SK-N-SH treated with all-trans-retinoic acid at 6 μM for 48 hours (cell line): Measurements from ENCODE around the gene ANKRD39.

ENCODE experiments used
- ATAC-seq: fragments of 200-7000 bp; cut with Tn5 transposase; 3 replicates; pipeline ENCODE4 v1.9.1; 2020; ENCODE audit warnings: mild to moderate bottlenecking, moderate library complexity
- ARNTL ChIP-seq: fragments of 450-650 bp; formaldehyde crosslinking; IDR thresholded peaks from 2 replicates; pipeline ENCODE4 v1.5.0; 2020; ENCODE audit warnings: low read depth, mild to moderate bottlenecking, moderate library complexity, borderline replicate concordance
- BACH2 ChIP-seq: fragments of 250-450 bp; sonication (Bioruptor Pico); IDR thresholded peaks from 2 replicates; pipeline ENCODE4 v1.9.0; 2021; ENCODE audit warnings: mild to moderate bottlenecking, borderline replicate concordance
- CREB5 ChIP-seq: fragments of 250-450 bp; sonication (Bioruptor Pico); IDR thresholded peaks from 2 replicates; pipeline ENCODE4 v1.5.1; 2020; ENCODE audit warnings: low read depth, mild to moderate bottlenecking, moderate library complexity
- CSDC2 ChIP-seq: fragments of 250-450 bp; sonication (Bioruptor Pico); IDR thresholded peaks from 2 replicates; pipeline ENCODE4 v1.5.0; 2020; ENCODE audit warnings: mild to moderate bottlenecking, moderate library complexity
- CSRNP3 ChIP-seq: fragments of 250-450 bp; sonication (Bioruptor Pico); IDR thresholded peaks from 2 replicates; pipeline ENCODE4 v1.5.1; 2021; ENCODE audit warnings: mild to moderate bottlenecking, moderate library complexity
- ESRRG ChIP-seq: fragments of 250-450 bp; sonication (Bioruptor Pico); IDR thresholded peaks from 2 replicates; pipeline ENCODE4 v1.6.1; 2021; ENCODE audit warnings: mild to moderate bottlenecking
- OSR1 ChIP-seq: fragments of 250-450 bp; sonication (Bioruptor Pico); IDR thresholded peaks from 2 replicates; pipeline ENCODE4 v1.8.0; 2022; ENCODE audit warnings: moderate library complexity, mild to moderate bottlenecking, inconsistent platforms
- PATZ1 ChIP-seq: fragments of 250-450 bp; sonication (Bioruptor Pico); IDR thresholded peaks from 2 replicates; pipeline ENCODE4 v1.8.0; 2020; ENCODE audit warnings: mild to moderate bottlenecking, moderate library complexity, borderline replicate concordance
- POU6F1 ChIP-seq: fragments of 250-450 bp; sonication (Bioruptor Pico); IDR thresholded peaks from 2 replicates; pipeline ENCODE4 v1.8.0; 2021; ENCODE audit warnings: low read depth, mild to moderate bottlenecking, moderate library complexity, borderline replicate concordance
- PPARA ChIP-seq: fragments of 250-450 bp; sonication (Bioruptor Pico); IDR thresholded peaks from 2 replicates; pipeline ENCODE4 v1.5.0; 2020; ENCODE audit warnings: mild to moderate bottlenecking, borderline replicate concordance
- RARB ChIP-seq: fragments of 250-450 bp; sonication (Bioruptor Pico); IDR thresholded peaks from 2 replicates; pipeline ENCODE4 v1.8.0; 2021; ENCODE audit warnings: mild to moderate bottlenecking, moderate library complexity
- SNAI2 ChIP-seq: fragments of 250-450 bp; sonication (Bioruptor Pico); IDR thresholded peaks from 2 replicates; pipeline ENCODE4 v1.5.0; 2020; ENCODE audit warnings: mild to moderate bottlenecking, moderate library complexity
- TCF4 ChIP-seq: fragments of 250-450 bp; sonication (Bioruptor Pico); IDR thresholded peaks from 2 replicates; pipeline ENCODE4 v1.8.0; 2021; ENCODE audit warnings: mild to moderate bottlenecking, moderate library complexity, borderline replicate concordance
- ZC3H10 ChIP-seq: fragments of 250-450 bp; sonication (Bioruptor Pico); IDR thresholded peaks from 2 replicates; pipeline ENCODE4 v1.5.1; 2021; ENCODE audit warnings: mild to moderate bottlenecking, moderate library complexity
- ZFP3 ChIP-seq: fragments of 250-450 bp; sonication (Bioruptor Pico); IDR thresholded peaks from 2 replicates; pipeline ENCODE4 v1.5.0; 2020; ENCODE audit warnings: mild to moderate bottlenecking, moderate library complexity
- ZFP30 ChIP-seq: fragments of 450-650 bp; formaldehyde crosslinking; IDR thresholded peaks from 2 replicates; pipeline ENCODE4 v1.5.0; 2022; ENCODE audit warnings: mild to moderate bottlenecking, moderate library complexity
- ZNF70 ChIP-seq: fragments of 450-650 bp; formaldehyde crosslinking; IDR thresholded peaks from 2 replicates; pipeline ENCODE4 v1.5.0; 2020; ENCODE audit warnings: mild to moderate bottlenecking, moderate library complexity
- ZNF8 ChIP-seq: fragments of 450-650 bp; formaldehyde crosslinking; IDR thresholded peaks from 2 replicates; pipeline ENCODE4 v1.5.0; 2020; ENCODE audit warnings: mild to moderate bottlenecking, moderate library complexity

Gene ANKRD39

GRCh38 chr2:96809951-96810782 lies 47.6 kb downstream of the ANKRD39 start:
- no peak for ATAC-seq
- TF ChIP-seq PATZ1 (CRISPR knock-in tag): no peak

GRCh38 chr2:96809216-96809882 lies 48.5 kb downstream of the ANKRD39 start:
- ATAC-seq: no peak
- TF ChIP-seq SNAI2 (CRISPR knock-in tag) (no peak), POU6F1 (CRISPR knock-in tag) (no peak), RARB (CRISPR knock-in tag) (no peak), ZFP3 (CRISPR knock-in tag) (no peak), OSR1 (CRISPR knock-in tag) (no peak), TCF4 (CRISPR knock-in tag) (no peak), ZNF70 (no peak), ZC3H10 (CRISPR knock-in tag) (no peak), ZFP30 (CRISPR knock-in tag) (no peak)

- no peak for TF ChIP-seq ZNF8 (CRISPR knock-in tag)
- TF ChIP-seq ZC3H10 (CRISPR knock-in tag): no peak
- no peak for TF ChIP-seq ESRRG
- no peak for TF ChIP-seq ARNTL (CRISPR knock-in tag)
- no peak for TF ChIP-seq OSR1 (CRISPR knock-in tag)
- TF ChIP-seq, all 23 proteins: peak for 0
- ATAC-seq: no peak
Measured at GRCh38 chr2:96808176-96808837, 49.5 kb downstream of the ANKRD39 start.

GRCh38 chr2:96807127-96807471 lies 50.7 kb downstream of the ANKRD39 start:
- no peak for ATAC-seq

More at GRCh38 chr2:96807127-96807471, 50.7 kb downstream of the ANKRD39 start:
- TF ChIP-seq ZFP3 (CRISPR knock-in tag): no peak
- no peak for TF ChIP-seq CREB5
- no peak for TF ChIP-seq CSDC2
- TF ChIP-seq POU6F1 (CRISPR knock-in tag): no peak
- TF ChIP-seq ZFP30 (CRISPR knock-in tag): no peak
- TF ChIP-seq PPARA (CRISPR knock-in tag): no peak
- no peak for TF ChIP-seq OSR1 (CRISPR knock-in tag)
- TF ChIP-seq ZNF8 (CRISPR knock-in tag): no peak
- TF ChIP-seq BACH2 (CRISPR knock-in tag): no peak
- TF ChIP-seq CSRNP3 (CRISPR knock-in tag): no peak
- no peak for TF ChIP-seq SNAI2 (CRISPR knock-in tag)
